Activated T-cell treated with anti-CD3 and anti-CD28 coated beads, Interleukin-2, amount 50 U/mL, for 4 hours (primary cell): ENCODE data around the gene ZNF57. TPM values are rescaled to one million over a fixed set of nuclear protein-coding genes. Genes with fewer than 3 reads are reported as not detected.
"Not testable (repeated sequence)": the region's sequence is repeated elsewhere in the genome, so short reads cannot be mapped to it uniquely, and the experiment has no call there.

Experiments
- ATAC-seq, 2 donors: fragments of 200-7000 bp; cut with Tn5 transposase; one replicate each; pipeline ENCODE4 v1.10.0; 2021
- DNase-seq: peaks from one replicate; pipeline ENCODE4 v3.0.0-alpha.2; 2020
- H3K27me3 Mint-ChIP-seq: one replicate; pipeline ENCODE4 v1.8.0; 2021; ENCODE audit warnings: low read depth, mixed read lengths
- H3K36me3 Mint-ChIP-seq: one replicate; pipeline ENCODE4 v1.8.0; 2022; ENCODE audit warnings: mixed read lengths; ENCODE audit not compliant: insufficient read depth
- H3K4me1 Mint-ChIP-seq: one replicate; pipeline ENCODE4 v1.8.0; 2021; ENCODE audit warnings: low read depth, mixed read lengths
- H3K4me3 Mint-ChIP-seq: one replicate; pipeline ENCODE4 v1.8.0; 2021; ENCODE audit warnings: mild to moderate bottlenecking, moderate library complexity, mixed read lengths
- H3K9me3 Mint-ChIP-seq: one replicate; pipeline ENCODE4 v1.8.0; 2021; ENCODE audit warnings: mixed read lengths
- total RNA-seq, 3 donors: library from RNA; stranded (reverse); gene quantifications; one replicate each; pipeline ENCODE4 v1.2.1, GENCODE V29; 2021

The ZNF57 gene
- total RNA-seq, 3 donors from 2014 or later: 3.6 to 4.1 (median 3.7) TPM

DNA sequence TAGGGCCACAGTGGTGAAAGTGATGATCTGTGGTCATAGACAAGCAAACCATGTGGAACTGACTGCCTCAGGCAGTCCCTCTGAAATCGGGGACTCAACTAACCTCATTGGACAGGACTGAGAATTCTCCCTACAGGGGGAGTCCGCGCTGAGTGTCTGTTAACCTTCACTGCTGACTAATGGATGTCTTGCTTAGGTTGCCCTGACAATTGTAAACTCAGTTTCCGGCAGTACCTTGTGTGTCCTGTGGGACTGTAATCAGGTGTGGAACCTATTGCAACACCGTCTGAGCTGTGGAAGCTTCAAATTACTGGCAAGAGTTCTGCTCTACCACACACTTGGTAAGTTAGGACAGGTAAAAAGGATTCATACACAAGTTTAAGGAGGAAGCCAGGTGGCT lies 22.3 kb downstream of the ZNF57 start:
- Mint-ChIP-seq H3K4me1 (no peaks in the 10 kb centered on the region), H3K9me3 (no peaks in the 10 kb centered on the region), H3K4me3 (no peak overlapping the region), H3K36me3 (peaks cover 10% of the 10 kb centered on the region), H3K27me3 (no peaks in the 10 kb centered on the region)
- no peak for DNase-seq
- no peak for ATAC-seq

GRCh38 chr19:2923510-2923909 lies 22.8 kb downstream of the ZNF57 start:
- Mint-ChIP-seq H3K27me3 (no peaks in the 10 kb centered on the region), H3K9me3 (no peaks in the 10 kb centered on the region), H3K4me3 (no peak overlapping the region), H3K36me3 (peaks cover 7% of the 10 kb centered on the region), H3K4me1 (no peaks in the 10 kb centered on the region)
- DNase-seq (no peak), ATAC-seq (no peak)

DNA sequence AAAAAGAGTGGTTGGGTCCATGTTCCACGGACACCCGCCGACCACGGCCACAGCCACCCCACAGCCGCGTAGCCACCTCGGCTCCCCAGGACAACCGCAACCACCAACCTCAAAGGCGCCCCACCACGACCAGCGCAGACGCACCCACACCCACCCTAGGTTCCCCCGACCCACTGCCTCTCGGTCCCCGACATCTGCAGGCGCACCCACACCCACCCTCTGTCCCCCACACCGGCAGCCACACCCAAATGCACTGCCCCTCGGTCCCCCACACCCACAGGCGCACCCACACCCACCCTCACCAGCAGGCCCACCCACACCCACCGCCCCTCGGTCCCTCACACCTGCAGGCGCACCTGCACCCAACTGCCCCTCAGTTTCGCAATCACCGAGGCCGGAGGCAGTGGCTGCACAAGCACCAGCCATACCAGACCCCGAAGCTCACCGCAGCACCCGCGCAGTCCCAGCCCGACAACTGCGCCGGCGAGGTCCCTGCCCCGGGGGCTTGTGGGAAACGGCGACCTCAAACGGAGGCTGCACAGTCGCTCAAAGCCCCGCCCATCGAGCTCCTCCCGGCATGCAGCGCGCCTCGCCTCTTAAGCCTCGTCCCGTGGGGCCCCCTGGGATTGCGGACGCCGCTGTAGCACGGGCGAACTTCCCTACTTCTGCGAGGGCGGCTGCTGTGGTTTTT lies 25.8 kb downstream of the ZNF57 start:
- H3K4me1 Mint-ChIP-seq: no peaks in the 10 kb centered on the region
- no peak overlapping the region for H3K4me3 Mint-ChIP-seq
- DNase-seq (no peak), ATAC-seq (no peak)
- H3K27me3 Mint-ChIP-seq: no peaks in the 10 kb centered on the region
- H3K9me3 Mint-ChIP-seq: peaks cover 8% of the 10 kb centered on the region
- H3K36me3 Mint-ChIP-seq: peaks cover 9% of the 10 kb centered on the region

DNA sequence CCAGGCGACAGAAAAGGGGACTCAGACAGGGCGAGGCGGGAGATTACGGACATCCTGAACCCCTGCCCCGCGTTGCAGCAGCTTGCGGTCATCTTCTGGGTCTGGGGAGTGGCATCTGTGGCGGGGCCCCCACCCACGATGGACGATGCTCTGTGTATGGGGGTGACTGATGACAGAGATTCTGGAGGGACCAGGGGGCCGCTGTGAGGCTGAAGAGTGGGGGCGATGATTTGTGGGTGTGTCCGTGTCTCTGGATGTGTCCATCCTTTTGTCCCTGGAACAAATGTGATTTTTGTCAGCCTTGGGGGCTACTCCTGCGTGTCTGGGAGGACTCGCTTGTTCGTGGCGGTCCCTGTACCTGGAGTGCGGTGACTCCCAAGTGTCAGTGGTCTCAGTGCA lies 26.3 kb downstream of the ZNF57 start:
- Mint-ChIP-seq H3K36me3 (peaks cover 12% of the 10 kb centered on the region), H3K4me1 (no peaks in the 10 kb centered on the region), H3K27me3 (no peaks in the 10 kb centered on the region), H3K9me3 (peaks cover 11% of the 10 kb centered on the region), H3K4me3 (no peak overlapping the region)
- DNase-seq: no peak
- ATAC-seq: no peak

DNA sequence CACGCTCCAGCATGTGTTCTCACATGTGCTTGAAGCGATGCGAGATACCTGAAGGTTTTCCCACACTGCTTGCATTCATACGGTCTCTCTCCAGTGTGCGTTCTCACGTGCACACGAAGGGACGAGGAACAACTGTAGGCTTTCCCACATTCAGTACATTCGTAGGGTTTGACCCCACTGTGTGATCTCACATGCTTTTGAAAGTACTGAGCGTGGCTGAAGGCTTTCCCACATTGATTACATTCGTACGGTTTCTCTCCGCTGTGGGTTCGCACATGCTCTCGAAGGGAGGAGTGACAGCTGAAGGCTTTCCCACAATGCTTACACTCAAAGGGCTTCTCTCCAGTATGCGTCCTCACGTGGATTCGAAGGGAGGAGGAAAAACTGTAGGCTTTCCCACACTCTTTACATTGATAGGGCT lies 32.8 kb downstream of the ZNF57 start:
- H3K36me3 Mint-ChIP-seq: peaks cover 55% of the 10 kb centered on the region
- H3K4me1 Mint-ChIP-seq: no peaks in the 10 kb centered on the region
- peaks cover 28% of the 10 kb centered on the region for H3K9me3 Mint-ChIP-seq
- H3K4me3 Mint-ChIP-seq: no peak overlapping the region
- ATAC-seq (no peak), DNase-seq (no peak)
- no peaks in the 10 kb centered on the region for H3K27me3 Mint-ChIP-seq

DNA sequence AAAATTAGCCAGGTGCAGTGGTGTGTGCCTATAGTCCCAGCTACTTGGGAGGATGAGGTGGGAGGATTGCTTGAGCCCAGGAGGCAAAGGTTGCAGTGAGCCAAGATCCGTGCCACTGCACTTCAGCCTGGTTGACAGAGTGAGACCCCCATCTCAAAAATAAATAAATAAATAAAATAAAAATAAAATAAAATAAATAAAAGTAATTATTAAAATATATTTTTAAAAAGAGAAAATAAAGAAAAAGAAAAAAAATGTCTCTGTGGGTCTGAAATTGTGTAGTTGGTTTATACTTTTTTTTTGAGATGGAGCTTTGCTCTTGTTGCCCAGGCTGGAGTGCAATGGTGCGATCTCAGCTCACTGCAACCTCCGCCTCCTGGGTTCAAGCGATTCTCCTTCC lies 35.1 kb downstream of the ZNF57 start:
- peaks cover 23% of the 10 kb centered on the region for H3K9me3 Mint-ChIP-seq
- H3K27me3 Mint-ChIP-seq, H3K4me1 Mint-ChIP-seq, DNase-seq, ATAC-seq, H3K4me3 Mint-ChIP-seq: not testable (repeated sequence)
- peaks cover 50% of the 10 kb centered on the region for H3K36me3 Mint-ChIP-seq

- Mint-ChIP-seq H3K4me3 (peak overlapping the region; percentile 94), H3K36me3 (peaks cover 3% of the 10 kb centered on the region), H3K4me1 (peaks cover 16% of the 10 kb centered on the region), H3K27me3 (no peaks in the 10 kb centered on the region), H3K9me3 (no peaks in the 10 kb centered on the region)
- no peak for DNase-seq
- no peak for ATAC-seq
Measured at GRCh38 chr19:2942928-2943640, 42.4 kb downstream of the ZNF57 start.

GRCh38 chr19:2944403-2944774 lies 43.7 kb downstream of the ZNF57 start:
- H3K27me3 Mint-ChIP-seq: no peaks in the 10 kb centered on the region
- peak overlapping the region; percentile 94 for H3K4me3 Mint-ChIP-seq
- H3K4me1 Mint-ChIP-seq: peaks cover 22% of the 10 kb centered on the region
- no peaks in the 10 kb centered on the region for H3K9me3 Mint-ChIP-seq
- peaks cover 2% of the 10 kb centered on the region for H3K36me3 Mint-ChIP-seq
- DNase-seq: no peak
- ATAC-seq: no peak

- H3K9me3 Mint-ChIP-seq: no peaks in the 10 kb centered on the region
- DNase-seq: peak; percentile 99
- peaks cover 28% of the 10 kb centered on the region for H3K4me1 Mint-ChIP-seq
- no peaks in the 10 kb centered on the region for H3K27me3 Mint-ChIP-seq
- peaks cover 2% of the 10 kb centered on the region for H3K36me3 Mint-ChIP-seq
- peak; percentile 99 for ATAC-seq
- peak within 1 kb of the TSS; percentile 94 for H3K4me3 Mint-ChIP-seq
Measured at GRCh38 chr19:2944775-2945574, 44.2 kb downstream of the ZNF57 start, which contains the start of gene ZNF77. ZNF77 (minus strand) TSS chr19:2944971; CDS start chr19:2944840, 131 bp downstream.

DNA sequence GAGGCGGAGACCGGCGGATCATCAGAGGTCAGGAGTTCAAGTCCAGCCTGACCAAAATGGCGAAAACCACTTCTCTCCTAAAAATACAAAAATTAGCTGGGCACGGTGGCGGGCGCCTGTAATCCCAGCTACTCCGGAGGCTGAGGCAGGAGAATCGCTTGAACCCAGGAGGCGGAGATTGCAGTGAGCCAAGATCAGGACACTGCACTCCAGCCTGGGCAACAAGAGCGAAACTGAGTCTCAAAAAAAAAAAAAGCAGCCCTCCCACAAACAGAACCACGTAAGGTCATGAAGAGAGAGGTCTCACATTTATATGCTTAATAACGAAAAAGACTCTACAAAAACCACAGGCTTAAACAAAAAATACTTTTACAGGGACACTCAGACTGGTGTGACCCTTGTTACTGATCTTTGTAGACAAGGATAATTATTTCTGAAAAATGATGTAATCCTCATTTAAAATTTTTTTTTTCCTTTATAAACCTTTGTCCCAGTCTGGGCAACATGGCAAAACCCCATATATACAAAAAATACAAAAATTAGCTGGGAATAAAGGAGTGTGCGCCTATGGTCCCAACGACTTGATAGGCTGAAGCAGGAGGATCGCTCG lies 45.0 kb downstream of the ZNF57 start:
- H3K4me1 Mint-ChIP-seq: peaks cover 31% of the 10 kb centered on the region
- peak overlapping the region; percentile 94 for H3K4me3 Mint-ChIP-seq
- DNase-seq (no peak), ATAC-seq (no peak)
- H3K36me3 Mint-ChIP-seq: peaks cover 2% of the 10 kb centered on the region
- no peaks in the 10 kb centered on the region for H3K9me3 Mint-ChIP-seq
- no peaks in the 10 kb centered on the region for H3K27me3 Mint-ChIP-seq

- peak overlapping the region; percentile 96 for H3K4me3 Mint-ChIP-seq
- peaks cover 20% of the 10 kb centered on the region for H3K4me1 Mint-ChIP-seq
- no peak for DNase-seq
- peak; percentile 1 for ATAC-seq
- H3K9me3 Mint-ChIP-seq: no peaks in the 10 kb centered on the region
- no peaks in the 10 kb centered on the region for H3K27me3 Mint-ChIP-seq
- peaks cover 2% of the 10 kb centered on the region for H3K36me3 Mint-ChIP-seq
Measured at GRCh38 chr19:2949939-2950285, 49.2 kb downstream of the ZNF57 start.

GRCh38 chr19:2950286-2951124 lies 49.8 kb downstream of the ZNF57 start:
- no peaks in the 10 kb centered on the region for H3K27me3 Mint-ChIP-seq
- peaks cover 18% of the 10 kb centered on the region for H3K4me1 Mint-ChIP-seq
- DNase-seq (peak; percentile 100), ATAC-seq (peak; percentile 99)
- H3K9me3 Mint-ChIP-seq: no peaks in the 10 kb centered on the region
- H3K4me3 Mint-ChIP-seq: peak overlapping the region; percentile 96
- peaks cover 2% of the 10 kb centered on the region for H3K36me3 Mint-ChIP-seq

DNA sequence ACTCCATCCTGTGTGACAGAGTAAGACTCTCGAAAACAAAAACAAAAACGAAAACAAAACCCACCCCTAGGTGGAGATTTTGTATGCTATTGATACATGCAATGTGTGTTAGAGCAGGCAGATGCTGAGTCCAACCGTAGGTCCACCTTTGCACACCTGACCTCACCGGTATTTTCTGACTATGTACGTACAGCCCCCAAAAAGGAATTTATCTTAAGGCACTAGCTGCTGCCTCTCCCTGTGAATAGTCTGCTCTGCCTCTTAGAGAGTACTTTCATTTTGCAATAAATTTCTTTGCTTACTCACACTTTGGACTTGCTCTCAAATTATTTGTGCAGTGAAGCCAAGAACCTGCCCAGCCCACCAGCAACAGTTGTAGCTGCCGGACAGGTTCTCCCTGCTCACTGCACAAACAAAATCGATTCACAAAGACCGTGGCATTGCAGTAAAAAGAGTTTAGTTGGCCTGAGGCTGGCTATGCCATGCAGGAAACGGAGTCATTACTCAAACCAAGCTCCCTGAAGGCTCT lies 52.3 kb downstream of the ZNF57 start:
- ATAC-seq (no peak), DNase-seq (no peak)
- Mint-ChIP-seq H3K36me3 (peaks cover 2% of the 10 kb centered on the region), H3K4me1 (peaks cover 15% of the 10 kb centered on the region), H3K4me3 (no peak overlapping the region), H3K9me3 (no peaks in the 10 kb centered on the region), H3K27me3 (no peaks in the 10 kb centered on the region)
